ENCODE measurements around the gene H2AZ2. TPM values are rescaled to one million over a fixed set of nuclear protein-coding genes. Genes with fewer than 3 reads are reported as not detected.

Gene H2AZ2
- total RNA-seq, 2 donors from 2014 or later: 166 to 242 TPM

- peak overlapping the region; percentile 95 for H3K27ac ChIP-seq
- TF ChIP-seq CTCF (IDR thresholded peaks at IDR 0.05): no peak
- intact Hi-C loops (cut with DNase I): no loop called here
- no peaks in the 10 kb centered on the region for H3K9me3 ChIP-seq
- H3K36me3 ChIP-seq: no peaks in the 10 kb centered on the region
- no peak for DNase-seq
- peaks cover 20% of the 10 kb centered on the region for H3K4me1 ChIP-seq
- peak overlapping the region; percentile 62 for H3K4me3 ChIP-seq
- H3K27me3 ChIP-seq: no peaks in the 10 kb centered on the region
- peak overlapping the region; percentile 78 to 96 for H3K9ac ChIP-seq (ENCODE audit: low read depth in 2 of 2, low read length in 2 of 2)
Observed at GRCh38 chr7:44883961-44884620, 36.2 kb upstream of the H2AZ2 start.

GRCh38 chr7:44882899-44883298 is 35.0 kb upstream of the H2AZ2 start:
- H3K36me3 ChIP-seq: no peaks in the 10 kb centered on the region
- H3K9ac ChIP-seq (ENCODE audit: low read depth in 2 of 2, low read length in 2 of 2): no peak overlapping the region
- TF ChIP-seq CTCF (IDR thresholded peaks at IDR 0.05): no peak
- no peak overlapping the region for H3K4me3 ChIP-seq
- no peak for DNase-seq
- peaks cover 20% of the 10 kb centered on the region for H3K4me1 ChIP-seq
- intact Hi-C loops (cut with DNase I): no loop called here
- H3K27ac ChIP-seq: no peak overlapping the region
- H3K27me3 ChIP-seq: no peaks in the 10 kb centered on the region
- no peaks in the 10 kb centered on the region for H3K9me3 ChIP-seq

GRCh38 chr7:44881610-44882009 is 33.7 kb upstream of the H2AZ2 start:
- Histone ChIP-seq H3K36me3 (no peaks in the 10 kb centered on the region), H3K27ac (no peak overlapping the region), H3K9me3 (no peaks in the 10 kb centered on the region), H3K4me3 (no peak overlapping the region), H3K4me1 (peaks cover 19% of the 10 kb centered on the region), H3K9ac (ENCODE audit: low read depth in 2 of 2, low read length in 2 of 2) (no peak overlapping the region), H3K27me3 (no peaks in the 10 kb centered on the region)
- intact Hi-C loops (cut with DNase I): no loop called here
- DNase-seq: no peak
- TF ChIP-seq CTCF (IDR thresholded peaks at IDR 0.05): no peak

- intact Hi-C loops (cut with DNase I): no loop called here
- peaks cover 15% of the 10 kb centered on the region for H3K4me1 ChIP-seq
- TF ChIP-seq CTCF (IDR thresholded peaks at IDR 0.05): no peak
- no peak for DNase-seq
- no peak overlapping the region for H3K4me3 ChIP-seq
- no peak overlapping the region for H3K27ac ChIP-seq
- no peaks in the 10 kb centered on the region for H3K36me3 ChIP-seq
- no peaks in the 10 kb centered on the region for H3K9me3 ChIP-seq
- H3K27me3 ChIP-seq: no peaks in the 10 kb centered on the region
- H3K9ac ChIP-seq (ENCODE audit: low read depth in 2 of 2, low read length in 2 of 2): no peak overlapping the region
Observed at GRCh38 chr7:44881066-44881600, 33.2 kb upstream of the H2AZ2 start.

GRCh38 chr7:44880317-44881018 is 32.6 kb upstream of the H2AZ2 start:
- no peaks in the 10 kb centered on the region for H3K36me3 ChIP-seq
- no peaks in the 10 kb centered on the region for H3K9me3 ChIP-seq
- H3K27me3 ChIP-seq: no peaks in the 10 kb centered on the region
- no peak overlapping the region for H3K27ac ChIP-seq
- DNase-seq: no peak
- peaks cover 15% of the 10 kb centered on the region for H3K4me1 ChIP-seq
- intact Hi-C loops (cut with DNase I): no loop called here
- peak overlapping the region; percentile 6 for H3K4me3 ChIP-seq
- no peak overlapping the region for H3K9ac ChIP-seq (ENCODE audit: low read depth in 2 of 2, low read length in 2 of 2)
- no peak for TF ChIP-seq CTCF (IDR thresholded peaks at IDR 0.05)

Data from colonic mucosa (tissue), 4 donors.